GM23338 (cell line): ENCODE data around the gene ATG4B. TPM values are rescaled to one million over a fixed set of nuclear protein-coding genes. Genes with fewer than 3 reads are reported as not detected.

Source experiments
- ATAC-seq: fragments of 200-7000 bp; cut with Tn5 transposase; 3 replicates; pipeline ENCODE4 v1.9.1; 2020
- DNase-seq: peaks from one replicate; pipeline ENCODE4 v3.0.0-alpha.2; 2015; ENCODE audit warnings: low spot score
- H2AFZ ChIP-seq: fragments of 200-600 bp; sonication (generic); 2 replicates; pipeline ENCODE4 v1.8.0; 2016; ENCODE audit warnings: antibody characterized with exemption, mild to moderate bottlenecking, moderate library complexity
- H3F3A ChIP-seq: fragments of 200-600 bp; sonication (generic); replicated peaks from 2 replicates; pipeline ENCODE4 v1.8.0; 2017; ENCODE audit warnings: antibody characterized with exemption, mixed run types, low read depth
- H3K27ac ChIP-seq: fragments of 200-600 bp; sonication (generic); 2 replicates; pipeline ENCODE4 v1.6.1; 2016; ENCODE audit warnings: low read depth
- H3K27me3 ChIP-seq: fragments of 200-600 bp; sonication (generic); 2 replicates; pipeline ENCODE4 v1.8.0; 2016; ENCODE audit warnings: mild to moderate bottlenecking, mixed run types, moderate library complexity; ENCODE audit not compliant: insufficient read depth
- H3K36me3 ChIP-seq: fragments of 200-600 bp; sonication (generic); 2 replicates; pipeline ENCODE4 v1.8.0; 2016; ENCODE audit warnings: mild to moderate bottlenecking; ENCODE audit not compliant: insufficient read depth
- H3K4me1 ChIP-seq: fragments of 200-600 bp; sonication (generic); 2 replicates; pipeline ENCODE4 v1.8.0; 2016; ENCODE audit warnings: mild to moderate bottlenecking, moderate library complexity; ENCODE audit not compliant: insufficient read depth
- H3K4me2 ChIP-seq: fragments of 200-600 bp; sonication (generic); 2 replicates; pipeline ENCODE4 v1.7.1; 2017; ENCODE audit warnings: mixed run types
- H3K4me3 ChIP-seq: fragments of 200-600 bp; sonication (generic); 2 replicates; pipeline ENCODE4 v1.6.1; 2016; ENCODE audit warnings: mixed run types
- H3K79me2 ChIP-seq: fragments of 200-600 bp; sonication (generic); replicated peaks from 2 replicates; pipeline ENCODE4 v1.8.0; 2017; ENCODE audit warnings: mild to moderate bottlenecking; ENCODE audit not compliant: insufficient read depth
- H3K9me2 ChIP-seq: fragments of 200-600 bp; sonication (generic); 2 replicates; pipeline ENCODE4 v1.8.0; 2017; ENCODE audit not compliant: insufficient read depth
- H4K20me1 ChIP-seq: fragments of 200-600 bp; sonication (generic); replicated peaks from 2 replicates; pipeline ENCODE4 v1.8.0; 2017; ENCODE audit warnings: mild to moderate bottlenecking; ENCODE audit not compliant: insufficient read depth
- H3K27ac Mint-ChIP-seq: 2 replicates; pipeline ENCODE4 v1.8.0; 2020; ENCODE audit warnings: inconsistent platforms, mild to moderate bottlenecking, moderate library complexity, mixed read lengths
- H3K27me3 Mint-ChIP-seq: 3 replicates; pipeline ENCODE4 v1.8.0; 2022; ENCODE audit warnings: low read depth, mild to moderate bottlenecking, moderate library complexity, mixed read lengths, inconsistent platforms; ENCODE audit not compliant: insufficient read depth, poor library complexity
- H3K36me3 Mint-ChIP-seq: 3 replicates; pipeline ENCODE4 v1.8.0; 2021; ENCODE audit warnings: low read depth, mild to moderate bottlenecking, inconsistent platforms, moderate library complexity, mixed read lengths
- H3K4me1 Mint-ChIP-seq: 3 replicates; pipeline ENCODE4 v1.8.0; 2020; ENCODE audit warnings: mild to moderate bottlenecking, inconsistent platforms, mixed read lengths
- H3K4me3 Mint-ChIP-seq: 3 replicates; pipeline ENCODE4 v1.8.0; 2021; ENCODE audit warnings: moderate library complexity, mild to moderate bottlenecking, inconsistent platforms, mixed read lengths
- H3K9me3 Mint-ChIP-seq: 3 replicates; pipeline ENCODE4 v1.8.0; 2020; ENCODE audit warnings: moderate library complexity, mild to moderate bottlenecking, inconsistent platforms, mixed read lengths
- CREB1 ChIP-seq: fragments of 250-450 bp; sonication (Bioruptor Pico); IDR thresholded peaks from 2 replicates; pipeline ENCODE4 v1.5.0; 2020; ENCODE audit warnings: low read depth, mild to moderate bottlenecking, moderate library complexity
- CTCF ChIP-seq, 2 experiments: fragments of 200-600 bp in 1 of 2; sonication (generic) in 1 of 2; conservative IDR thresholded peaks; 2 replicates each; pipeline versions ENCODE4 v1.5.1 to v1.6.1; 2016 to 2017; ENCODE audit warnings: antibody characterized with exemption in 2 of 2, low read depth in 2 of 2, mild to moderate bottlenecking in 2 of 2, moderate library complexity in 1 of 2
- EZH2 ChIP-seq: fragments of 200-600 bp; sonication (generic); IDR thresholded peaks from one replicate; pipeline ENCODE4 v1.8.0; 2017; ENCODE audit warnings: antibody characterized with exemption, mild to moderate bottlenecking, low read depth; ENCODE audit not compliant: unreplicated experiment
- EZH2phosphoT487 ChIP-seq: fragments of 200-600 bp; sonication (generic); IDR thresholded peaks from one replicate; pipeline ENCODE4 v1.8.1; 2018; ENCODE audit warnings: antibody characterized with exemption; ENCODE audit not compliant: unreplicated experiment
- JUNB ChIP-seq: IDR thresholded peaks from one replicate; pipeline ENCODE4 v1.6.1; 2016; ENCODE audit warnings: antibody characterized with exemption; ENCODE audit not compliant: unreplicated experiment
- NANOG ChIP-seq: IDR thresholded peaks from 2 replicates; pipeline ENCODE4 v1.6.1; 2016; ENCODE audit warnings: antibody characterized with exemption, borderline replicate concordance
- POLR2AphosphoS5 ChIP-seq: IDR thresholded peaks from 2 replicates; pipeline ENCODE4 v1.6.1; 2016; ENCODE audit warnings: antibody characterized with exemption, low read depth
- REST ChIP-seq: IDR thresholded peaks from one replicate; pipeline ENCODE4 v1.6.1; 2018; ENCODE audit warnings: antibody characterized with exemption; ENCODE audit not compliant: unreplicated experiment
- STAT1 ChIP-seq: IDR thresholded peaks from one replicate; pipeline ENCODE4 v1.6.1; 2016; ENCODE audit warnings: antibody characterized with exemption; ENCODE audit not compliant: unreplicated experiment
- ZNF114 ChIP-seq: fragments of 250-450 bp; sonication (Bioruptor Pico); IDR thresholded peaks from 2 replicates; pipeline ENCODE4 v1.5.0; 2020; ENCODE audit warnings: mild to moderate bottlenecking, moderate library complexity
- ZNF462 ChIP-seq: fragments of 250-450 bp; sonication (Bioruptor Pico); IDR thresholded peaks from 2 replicates; pipeline ENCODE4 v1.5.0; 2020; ENCODE audit warnings: mild to moderate bottlenecking, moderate library complexity
- polyA plus RNA-seq: library from polyadenylated mRNA; unstranded; fragments of >200 nt; fragmentation: Nextera tagmentation; extraction: Ambion mirVana; gene quantifications from 2 replicates; pipeline ENCODE4 v1.2.1, GENCODE V29; 2016
- total RNA-seq: library from RNA; depleted of rRNA; stranded (reverse); fragments of >200 nt; shearing (Covaris generic); gene quantifications from 2 replicates; pipeline ENCODE4 v1.2.3, GENCODE V29; 2014

The ATG4B gene
- total and polyA plus RNA-seq, 2 experiments from 2014 or later: 102 to 104 TPM

- Mint-ChIP-seq H3K27me3 (peaks cover 2% of the 10 kb centered on the region), H3K4me3 (no peak overlapping the region), H3K27ac (peak overlapping the region; percentile 84), H3K4me1 (peaks cover 23% of the 10 kb centered on the region), H3K9me3 (peaks cover 9% of the 10 kb centered on the region; the same call in 2 of the 3 replicates), H3K36me3 (peaks cover 16% of the 10 kb centered on the region)
- Histone ChIP-seq H3K79me2 (peaks cover 80% of the 10 kb centered on the region), H2AFZ (no peak overlapping the region), H3F3A (peaks cover 6% of the 10 kb centered on the region; the same call in 1 of the 2 replicates), H3K27me3 (no peaks in the 10 kb centered on the region), H3K36me3 (no peaks in the 10 kb centered on the region), H4K20me1 (peaks cover 15% of the 10 kb centered on the region; the same call in 1 of the 2 replicates), H3K4me3 (no peak overlapping the region), H3K9me2 (no peaks in the 10 kb centered on the region), H3K4me1 (peaks cover 6% of the 10 kb centered on the region; the same call in 1 of the 2 replicates), H3K27ac (no peak overlapping the region; the same call in 1 of the 2 replicates), H3K4me2 (no peak overlapping the region)
- TF ChIP-seq NANOG (no peak), CREB1 (CRISPR knock-in tag) (no peak), POLR2AphosphoS5 (no peak), ZNF462 (no peak), CTCF (conservative IDR thresholded peaks at IDR 0.05; ENCODE audit: low read depth in 2 of 2) (no peak), STAT1 (no peak), EZH2 (no peak), ZNF114 (CRISPR knock-in tag) (no peak), REST (no peak), JUNB (no peak), EZH2phosphoT487 (no peak)
- DNase-seq (no peak), ATAC-seq (no peak)
Observed at GRCh38 chr2:241618829-241619228, 18.7 kb upstream of the ATG4B start.
